IPS-18a (cell line): Measurements from ENCODE around the gene ITFG1.

ENCODE experiments used
- H3K27ac ChIP-seq: one replicate; pipeline ENCODE4 v1.5.1; 2013; ENCODE audit warnings: low read length
- H3K27me3 ChIP-seq: one replicate; pipeline ENCODE4 v1.6.1; 2013; ENCODE audit warnings: mild to moderate bottlenecking, low read length; ENCODE audit not compliant: control insufficient read depth, insufficient read depth
- H3K36me3 ChIP-seq: one replicate; pipeline ENCODE4 v1.6.1; 2013; ENCODE audit warnings: low read depth, low read length; ENCODE audit not compliant: control insufficient read depth
- H3K4me1 ChIP-seq: one replicate; pipeline ENCODE4 v1.6.1; 2013; ENCODE audit warnings: low read depth, low read length; ENCODE audit not compliant: control insufficient read depth
- H3K4me3 ChIP-seq: one replicate; pipeline ENCODE4 v1.5.1; 2013; ENCODE audit warnings: low read length
- H3K9ac ChIP-seq: one replicate; pipeline ENCODE4 v1.6.1; 2013; ENCODE audit warnings: mild to moderate bottlenecking, low read length, moderate library complexity
- H3K9me3 ChIP-seq: one replicate; pipeline ENCODE4 v1.6.1; 2013; ENCODE audit warnings: low read depth, low read length; ENCODE audit not compliant: control insufficient read depth

ITFG1 gene

GRCh38 chr16:47460711-47461597, at the start of gene ITFG1, which contains the start of gene PHKB:
TSS of gene ITFG1 (minus strand) at chr16:47461063. CDS start at chr16:47461045, 18 bp downstream.
TSS of gene PHKB (plus strand) at chr16:47461331. CDS start at chr16:47461351, 20 bp downstream.
- peak within 1 kb of the TSS; percentile 79 for H3K4me3 ChIP-seq
- peak within 1 kb of the TSS; percentile 78 for H3K9ac ChIP-seq
- no peaks in the 10 kb centered on the region for H3K9me3 ChIP-seq
- H3K4me1 ChIP-seq: peaks cover 16% of the 10 kb centered on the region
- H3K36me3 ChIP-seq: peaks cover 7% of the 10 kb centered on the region
- peak within 1 kb of the TSS; percentile 33 for H3K27ac ChIP-seq
- H3K27me3 ChIP-seq: no peaks in the 10 kb centered on the region

DNA sequence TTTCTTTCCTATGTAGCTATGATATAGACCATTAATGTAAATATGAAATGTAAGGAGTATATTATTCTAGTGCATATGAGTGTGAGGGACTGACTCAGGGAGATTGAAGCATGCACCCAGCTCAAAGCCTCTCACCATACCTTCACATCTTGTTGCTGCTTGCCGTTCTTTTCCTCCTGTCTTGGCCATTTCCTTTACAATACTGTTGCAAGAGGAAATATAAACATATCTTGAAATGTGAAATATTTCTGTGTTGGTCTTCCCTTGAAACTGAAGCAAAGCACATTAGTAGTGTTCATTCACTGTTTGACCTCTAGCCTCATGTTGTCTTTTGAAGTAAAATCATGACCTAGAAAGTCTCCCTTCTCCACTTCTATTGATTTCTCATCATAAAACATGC, 46.8 kb upstream of the ITFG1 start:
- Histone ChIP-seq H3K4me1 (peaks cover 4% of the 10 kb centered on the region), H3K27me3 (no peaks in the 10 kb centered on the region), H3K27ac (no peak overlapping the region), H3K9me3 (no peaks in the 10 kb centered on the region), H3K4me3 (no peak overlapping the region), H3K36me3 (peaks cover 11% of the 10 kb centered on the region), H3K9ac (no peak overlapping the region)

- peaks cover 12% of the 10 kb centered on the region for H3K36me3 ChIP-seq
- no peaks in the 10 kb centered on the region for H3K27me3 ChIP-seq
- H3K4me1 ChIP-seq: peaks cover 3% of the 10 kb centered on the region
- no peak overlapping the region for H3K4me3 ChIP-seq
- H3K27ac ChIP-seq: no peak overlapping the region
- H3K9ac ChIP-seq: no peak overlapping the region
- no peaks in the 10 kb centered on the region for H3K9me3 ChIP-seq
These were observed 45.9 kb upstream of the ITFG1 start for GRCh38 chr16:47506800-47507199.

- Histone ChIP-seq H3K9ac (no peak overlapping the region), H3K9me3 (no peaks in the 10 kb centered on the region), H3K36me3 (peaks cover 18% of the 10 kb centered on the region), H3K27ac (no peak overlapping the region), H3K27me3 (no peaks in the 10 kb centered on the region), H3K4me1 (no peaks in the 10 kb centered on the region), H3K4me3 (no peak overlapping the region)
These were observed 43.7 kb upstream of the ITFG1 start for GRCh38 chr16:47504599-47504998.

DNA sequence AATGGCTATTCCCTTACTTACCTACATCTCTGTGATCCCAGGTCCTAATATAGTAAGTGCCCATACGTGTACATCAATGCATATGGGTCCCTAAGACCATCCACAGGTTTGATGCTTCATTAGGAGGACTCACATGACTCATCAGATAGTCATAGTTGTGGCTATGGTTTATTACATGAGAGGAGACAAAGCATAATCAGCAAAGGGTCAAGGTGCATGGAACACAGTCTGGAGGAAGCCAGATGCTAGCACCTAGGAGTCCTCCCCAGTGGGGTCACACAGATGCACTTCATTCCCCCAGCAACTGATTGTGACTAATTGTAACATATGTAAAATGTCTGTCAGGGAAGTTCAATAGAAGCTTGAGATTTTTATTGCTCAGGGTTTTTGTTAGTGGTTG, 43.1 kb upstream of the ITFG1 start:
- Histone ChIP-seq H3K27ac (no peak overlapping the region), H3K9ac (no peak overlapping the region), H3K36me3 (peaks cover 21% of the 10 kb centered on the region), H3K4me3 (no peak overlapping the region), H3K4me1 (no peaks in the 10 kb centered on the region), H3K9me3 (no peaks in the 10 kb centered on the region), H3K27me3 (no peaks in the 10 kb centered on the region)

DNA sequence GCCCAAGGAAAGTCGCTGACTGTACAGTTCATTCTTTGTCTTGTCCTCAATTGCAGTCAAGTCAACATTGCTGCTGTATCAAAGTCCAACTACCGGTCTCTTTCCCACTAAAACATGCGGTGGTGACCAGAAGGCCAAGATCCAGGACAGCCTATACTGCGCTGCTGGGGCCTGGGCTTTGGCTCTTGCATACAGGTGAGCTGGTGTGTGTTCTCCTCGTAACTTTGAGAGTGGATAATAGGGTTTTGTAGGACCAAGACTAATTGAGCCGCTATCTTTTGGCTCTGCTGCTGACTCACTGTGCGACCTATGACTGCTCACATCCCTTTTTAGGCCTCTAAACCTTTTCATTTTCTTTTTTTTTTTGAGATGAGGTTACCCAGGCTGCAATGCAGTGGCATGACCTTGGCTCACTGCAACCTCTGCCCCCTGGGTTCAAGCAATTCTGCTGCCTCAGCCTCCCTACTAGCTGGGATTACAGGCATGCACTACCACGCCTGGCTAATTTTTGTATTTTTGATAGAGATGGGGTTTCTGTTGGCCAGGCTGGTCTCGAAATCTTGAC, 38.9 kb upstream of the ITFG1 start:
- Histone ChIP-seq H3K27ac (no peak overlapping the region), H3K36me3 (peaks cover 21% of the 10 kb centered on the region), H3K4me3 (no peak overlapping the region), H3K9ac (no peak overlapping the region), H3K4me1 (no peaks in the 10 kb centered on the region), H3K27me3 (no peaks in the 10 kb centered on the region), H3K9me3 (no peaks in the 10 kb centered on the region)

- Histone ChIP-seq H3K36me3 (peaks cover 21% of the 10 kb centered on the region), H3K27me3 (no peaks in the 10 kb centered on the region), H3K27ac (no peak overlapping the region), H3K9me3 (no peaks in the 10 kb centered on the region), H3K9ac (no peak overlapping the region), H3K4me1 (no peaks in the 10 kb centered on the region), H3K4me3 (no peak overlapping the region)
These were observed 38.3 kb upstream of the ITFG1 start for GRCh38 chr16:47499080-47499699.

GRCh38 chr16:47493381-47494337, 32.8 kb upstream of the ITFG1 start:
- H3K36me3 ChIP-seq: no peaks in the 10 kb centered on the region
- peaks cover 11% of the 10 kb centered on the region for H3K9me3 ChIP-seq
- no peak overlapping the region for H3K4me3 ChIP-seq
- no peak overlapping the region for H3K27ac ChIP-seq
- H3K9ac ChIP-seq: no peak overlapping the region
- peaks cover 13% of the 10 kb centered on the region for H3K4me1 ChIP-seq
- H3K27me3 ChIP-seq: no peaks in the 10 kb centered on the region

DNA sequence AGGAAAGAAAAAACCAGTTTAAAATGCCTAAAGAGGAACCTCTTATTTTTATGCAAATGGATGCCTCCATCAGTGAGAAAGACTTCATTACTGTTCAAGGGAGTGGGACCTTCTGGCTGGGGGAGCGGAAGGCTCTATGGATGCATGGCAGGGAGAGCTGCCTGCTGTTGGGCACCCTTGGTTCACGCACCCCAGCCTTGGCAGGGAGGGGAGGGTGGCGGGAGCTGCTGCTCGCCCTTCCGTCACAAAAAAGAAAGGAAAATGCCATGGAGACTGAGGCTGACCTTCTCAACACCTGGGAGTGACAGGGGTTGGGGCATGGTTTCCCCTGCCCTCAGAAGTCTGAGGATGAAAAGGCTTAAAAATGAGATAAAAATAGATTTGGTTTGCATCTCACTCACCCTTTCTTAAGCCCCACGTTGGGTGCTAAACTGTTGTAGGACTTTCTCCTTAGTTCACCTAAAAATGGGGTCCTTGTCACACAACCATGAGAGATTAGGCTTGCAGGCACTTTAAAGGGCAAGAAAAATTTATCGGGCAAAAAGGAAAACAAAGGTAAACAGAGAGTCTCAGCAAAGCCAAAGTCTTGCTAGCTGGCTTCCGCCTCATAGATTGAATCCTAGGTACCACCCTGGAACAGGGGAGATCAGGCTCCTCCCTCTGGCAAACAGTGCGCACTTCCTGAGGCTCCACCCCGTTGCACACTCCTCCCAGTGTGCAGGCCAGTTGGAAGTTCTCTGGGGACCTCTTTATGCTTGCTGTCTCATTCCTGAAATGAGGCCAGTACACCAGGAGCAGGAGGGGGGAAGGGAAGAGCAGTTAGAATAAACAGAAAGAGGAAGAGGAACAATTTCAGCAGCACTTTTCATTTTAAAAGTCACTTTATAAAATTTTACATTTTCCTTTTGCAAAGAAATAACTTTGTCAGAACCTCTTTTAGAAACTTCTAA, 31.8 kb upstream of the ITFG1 start:
- H3K4me1 ChIP-seq: peaks cover 13% of the 10 kb centered on the region
- H3K9me3 ChIP-seq: peaks cover 11% of the 10 kb centered on the region
- H3K27me3 ChIP-seq: no peaks in the 10 kb centered on the region
- no peak overlapping the region for H3K9ac ChIP-seq
- H3K4me3 ChIP-seq: no peak overlapping the region
- no peaks in the 10 kb centered on the region for H3K36me3 ChIP-seq
- H3K27ac ChIP-seq: no peak overlapping the region

DNA sequence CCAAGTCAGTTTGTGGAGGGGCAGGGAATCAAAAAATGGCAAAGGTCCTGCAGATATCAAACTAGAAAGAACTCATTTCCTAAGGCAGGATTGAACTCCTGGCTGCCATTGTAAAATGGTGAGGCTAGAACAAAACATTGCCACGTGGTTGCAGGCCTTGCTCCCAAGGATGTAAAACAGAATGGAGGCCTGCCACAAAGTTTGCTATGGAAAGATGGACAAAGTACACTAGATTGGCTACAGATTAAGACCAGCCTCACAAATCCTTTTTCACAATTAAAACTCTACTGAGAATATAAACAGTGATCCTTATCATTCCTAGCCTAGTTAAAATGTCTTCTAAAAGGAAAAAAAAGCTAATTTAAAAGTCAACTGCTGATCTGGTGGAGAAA, 31.2 kb upstream of the ITFG1 start:
- Histone ChIP-seq H3K9ac (no peak overlapping the region), H3K27ac (no peak overlapping the region)

More for the DNA sequence above, 31.2 kb upstream of the ITFG1 start:
- Histone ChIP-seq H3K36me3 (no peaks in the 10 kb centered on the region), H3K4me1 (peaks cover 13% of the 10 kb centered on the region), H3K9me3 (peaks cover 11% of the 10 kb centered on the region), H3K4me3 (no peak overlapping the region), H3K27me3 (no peaks in the 10 kb centered on the region)
